HG03469 (cell line): ENCODE measurements around the gene DACT2.
"Not testable (repeated sequence)": the region's sequence is repeated elsewhere in the genome, so short reads cannot be mapped to it uniquely, and the experiment has no call there.

Experiments used
- ATAC-seq: cut with Tn5 transposase; IDR thresholded peaks from one replicate; pipeline ENCODE4 v1.9.1; 2021; ENCODE audit warnings: mild to moderate bottlenecking, moderate library complexity, moderate number of reproducible peaks; ENCODE audit not compliant: unreplicated experiment

DACT2 gene

GRCh38 chr6:168328086-168328485 is 8.5 kb upstream of the DACT2 start:
- no peak for ATAC-seq

- ATAC-seq, result no peak
Measured at GRCh38 chr6:168326294-168327261, 7.0 kb upstream of the DACT2 start.

DNA sequence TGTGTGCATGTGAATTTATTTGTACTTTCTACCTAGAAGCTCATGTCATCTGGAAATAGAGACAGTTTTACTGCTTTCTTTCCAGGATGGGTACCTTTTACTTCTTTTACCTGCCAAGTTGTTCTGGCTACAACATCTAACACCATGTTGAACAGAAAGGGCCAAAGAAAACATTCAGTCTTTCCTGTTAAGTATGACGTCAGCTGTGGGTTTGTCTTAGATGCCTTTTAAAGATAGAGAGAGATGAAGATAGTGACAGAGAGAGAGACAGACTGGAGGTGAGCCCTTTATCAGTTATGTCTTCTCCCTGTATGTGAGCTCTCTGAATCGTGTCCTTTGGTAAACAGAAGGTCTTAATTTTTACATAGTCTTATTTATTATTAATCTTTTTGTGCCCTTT is 3.4 kb upstream of the DACT2 start:
- ATAC-seq, result no peak

DNA sequence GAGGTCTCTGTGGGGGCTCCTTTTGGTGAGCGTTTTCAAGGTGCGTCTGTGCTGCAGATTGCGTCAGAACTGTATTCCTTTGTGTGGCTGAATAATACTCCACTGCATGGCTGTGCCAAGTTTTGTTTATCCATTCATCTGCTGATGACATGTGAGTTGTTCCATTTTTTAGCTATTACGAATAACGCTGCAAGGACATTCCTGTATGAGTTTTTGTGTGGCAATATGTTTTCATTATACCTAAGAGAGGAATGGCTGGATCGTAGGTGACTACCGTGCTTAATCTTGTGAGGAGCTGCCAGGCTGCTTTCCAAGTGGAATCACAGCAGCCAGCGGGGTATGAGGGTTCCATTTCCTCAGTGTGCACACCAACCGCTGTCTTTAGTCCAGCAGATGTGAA is 1.1 kb upstream of the DACT2 start:
- no peak for ATAC-seq

DNA sequence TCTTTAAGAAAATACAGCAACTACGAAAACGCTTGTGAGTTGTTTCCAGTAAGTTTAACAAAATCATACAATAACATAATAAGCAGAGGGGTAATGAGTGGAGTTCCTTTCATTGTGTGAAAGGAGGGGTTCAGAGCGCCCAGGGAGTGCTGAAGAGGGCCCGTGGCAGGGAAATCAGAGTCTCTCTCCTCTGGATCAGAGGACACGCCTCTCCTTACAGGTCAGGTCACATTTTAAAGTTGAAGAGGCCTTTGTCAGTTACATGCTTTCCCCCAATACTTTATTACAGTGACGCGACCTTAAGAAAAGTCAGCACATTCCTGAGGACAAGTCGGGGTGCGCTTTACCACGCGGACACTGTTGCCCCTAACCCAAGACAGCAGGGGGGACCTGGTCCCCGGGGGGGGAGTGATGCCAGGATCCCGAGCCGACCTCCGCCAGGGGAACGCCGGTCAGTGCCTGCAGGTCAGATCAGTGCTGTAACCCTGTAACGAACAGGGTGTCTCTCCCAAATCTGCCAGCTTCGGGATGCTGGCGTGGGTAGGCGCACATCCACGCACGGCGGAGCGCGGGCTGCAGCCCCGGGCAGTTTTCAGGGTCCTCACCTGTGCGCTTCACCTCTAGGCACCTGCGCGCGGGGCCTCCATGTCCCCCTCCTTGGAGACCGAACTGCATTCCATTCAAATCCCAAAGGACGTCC is 848 bp downstream of the DACT2 start:
- ATAC-seq, result no peak

- ATAC-seq, result no peak
Measured at GRCh38 chr6:168318090-168318489, 1.5 kb downstream of the DACT2 start.

- no peak for ATAC-seq
Measured at GRCh38 chr6:168315596-168315995, 4.0 kb downstream of the DACT2 start.

- no peak for ATAC-seq
Measured at GRCh38 chr6:168314948-168315347, 4.6 kb downstream of the DACT2 start.

- no peak for ATAC-seq
Measured at GRCh38 chr6:168314021-168314420, 5.6 kb downstream of the DACT2 start.

DNA sequence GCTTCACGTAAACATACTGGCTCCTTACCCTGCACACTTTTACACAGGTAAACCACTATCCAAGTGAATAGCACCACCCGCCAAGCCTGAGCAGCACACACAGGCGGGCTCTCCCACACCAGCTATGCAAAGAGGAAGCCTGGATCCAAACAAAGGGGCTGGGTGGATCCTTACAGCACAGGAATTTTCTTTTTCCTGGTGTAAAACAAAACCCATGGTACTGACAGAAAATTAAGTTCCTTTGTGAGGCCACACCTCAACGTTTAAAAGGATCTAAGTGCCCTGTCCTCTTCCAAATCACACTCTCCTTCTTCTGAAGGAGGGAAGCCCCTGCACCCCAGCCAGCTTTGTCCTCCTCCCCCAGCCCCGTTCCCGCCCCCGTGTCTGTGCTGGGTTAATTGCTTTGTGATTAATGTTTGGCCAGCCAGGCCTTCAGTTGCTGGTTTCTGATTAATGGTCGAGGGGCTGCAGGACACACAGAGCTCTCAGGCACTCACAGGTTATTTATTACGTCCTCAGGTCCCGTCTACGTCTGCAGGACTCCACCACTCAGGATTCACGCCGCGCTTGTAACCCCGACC is 6.1 kb downstream of the DACT2 start:
- no peak for ATAC-seq

DNA sequence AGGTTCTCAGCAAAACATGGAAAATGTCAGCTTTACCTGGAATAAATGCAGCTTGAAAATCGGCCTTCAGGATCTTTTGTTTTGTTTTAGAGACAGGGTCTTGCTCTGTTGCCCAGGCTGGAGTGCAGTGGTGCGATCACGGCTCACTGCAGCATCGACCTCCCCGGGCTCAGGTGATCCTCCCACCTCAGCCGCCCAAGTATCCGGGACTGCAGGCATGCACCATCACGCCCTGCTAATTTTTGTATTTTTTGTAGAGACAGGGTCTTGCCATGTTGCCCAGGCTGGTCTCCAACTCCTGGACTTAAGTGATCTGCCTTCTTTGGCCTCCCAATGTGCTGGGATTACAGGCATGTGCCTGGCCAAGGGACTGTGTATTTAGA is 7.5 kb downstream of the DACT2 start:
- not testable (repeated sequence) for ATAC-seq

DNA sequence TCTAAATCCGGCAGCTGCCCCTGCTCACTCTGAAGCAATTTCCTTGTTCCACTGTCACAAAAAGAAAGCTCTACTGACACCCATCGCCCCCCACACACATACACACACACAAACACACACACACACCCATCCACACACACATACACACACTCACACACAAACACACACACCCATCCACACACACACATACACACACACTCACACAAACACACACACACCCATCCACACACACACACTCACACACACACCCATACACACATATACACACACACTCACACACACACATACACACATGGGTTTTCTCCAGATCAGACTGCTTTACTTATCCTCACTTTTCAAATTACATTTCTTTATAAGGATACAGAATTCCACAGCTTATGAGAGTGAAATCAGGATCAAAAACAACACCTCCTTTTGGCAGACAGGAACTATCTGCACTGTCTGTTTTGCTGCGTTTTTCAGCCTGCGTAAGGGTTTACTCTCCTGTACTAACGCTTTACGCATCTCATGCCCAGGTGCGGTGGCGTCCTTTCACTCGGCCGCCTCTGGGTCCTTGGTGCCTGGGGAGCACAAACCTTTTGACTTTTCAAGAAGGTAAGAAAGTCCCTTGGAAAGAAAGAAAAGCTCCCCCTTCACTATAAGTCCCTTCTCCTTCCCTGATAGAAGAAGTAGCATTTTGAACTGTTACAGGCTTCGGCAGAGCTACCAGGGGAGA is 8.0 kb downstream of the DACT2 start:
- ATAC-seq, result no peak

DNA sequence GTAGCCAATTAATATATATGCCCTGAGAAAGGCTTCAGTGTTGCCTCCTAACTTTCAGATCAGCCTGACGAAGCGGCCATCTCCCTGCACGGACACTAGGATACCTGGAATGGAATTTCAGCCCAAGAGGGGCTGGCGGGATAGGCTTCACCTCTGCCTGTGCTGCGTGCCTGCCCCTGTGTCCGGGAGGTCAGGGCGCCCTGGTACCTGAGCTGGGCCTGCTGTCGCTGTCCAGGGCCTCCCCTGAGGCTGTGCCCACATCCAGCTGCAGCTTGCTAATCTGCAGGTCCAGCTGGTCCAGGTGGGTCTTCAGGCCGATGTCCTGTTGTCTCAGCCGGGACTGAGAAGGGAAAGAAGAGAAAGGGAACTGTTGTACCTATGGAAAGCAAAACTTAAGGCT is 8.6 kb downstream of the DACT2 start:
- no peak for ATAC-seq

DNA sequence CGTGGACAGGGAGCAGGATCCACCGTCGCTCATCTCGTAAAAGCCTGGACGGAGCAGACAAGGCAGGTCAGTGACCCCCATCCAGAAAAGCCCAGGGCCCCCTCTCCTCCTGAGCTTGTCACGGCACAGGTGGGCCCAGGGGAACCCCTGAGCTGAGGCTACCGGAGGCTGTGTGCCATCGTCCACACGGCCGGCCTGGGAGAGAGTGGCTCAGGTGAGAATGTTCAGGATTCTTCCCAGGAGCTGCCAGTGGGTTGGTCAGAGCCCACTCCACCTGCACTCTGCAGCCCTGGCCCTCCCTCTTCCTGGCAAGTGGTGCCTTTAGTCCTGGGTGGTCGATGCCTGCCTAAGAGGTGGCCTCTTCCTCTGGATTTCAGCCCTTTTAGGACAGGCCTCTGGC is 9.2 kb downstream of the DACT2 start:
- ATAC-seq, result no peak

GRCh38 chr6:168309997-168310396 is 9.6 kb downstream of the DACT2 start:
- no peak for ATAC-seq

DNA sequence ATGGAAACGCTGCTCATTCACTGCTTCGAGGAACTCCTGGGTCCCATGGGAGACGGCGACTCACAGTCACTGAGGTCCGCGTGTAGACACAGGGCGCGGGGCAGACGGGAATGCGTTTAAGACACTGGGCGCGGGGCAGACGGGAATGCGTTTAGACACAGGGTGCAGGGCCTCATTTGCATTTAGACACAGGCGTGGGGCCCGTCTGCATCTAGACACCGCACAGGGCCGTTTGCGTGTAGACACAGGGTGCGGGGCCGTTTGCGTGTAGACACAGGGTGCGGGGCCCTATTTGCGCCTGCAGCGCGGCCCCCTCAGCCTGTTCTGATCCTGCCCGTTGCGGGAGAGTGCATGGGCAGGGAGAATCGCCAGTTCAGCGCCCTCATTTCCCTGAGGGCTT is 10.4 kb downstream of the DACT2 start:
- no peak for ATAC-seq

- no peak for ATAC-seq
Measured at GRCh38 chr6:168308390-168309144, 11.0 kb downstream of the DACT2 start.

- no peak for ATAC-seq
Measured at GRCh38 chr6:168307695-168308021, 11.9 kb downstream of the DACT2 start.

GRCh38 chr6:168307015-168307694 is 12.4 kb downstream of the DACT2 start:
- ATAC-seq, result no peak

- no peak for ATAC-seq
Measured at GRCh38 chr6:168305863-168306262, 13.7 kb downstream of the DACT2 start.
